ENCODE data around the gene SLC25A41.

Gene SLC25A41

GRCh38 chr19:6460099-6460884 is 26.7 kb upstream of the SLC25A41 start:
- DNase-seq (ENCODE audit: low spot score): peak; percentile 100

GRCh38 chr19:6459262-6460098 is 25.9 kb upstream of the SLC25A41 start, which contains the start of gene SLC25A23:
SLC25A23 (minus strand) TSS chr19:6459792; CDS start chr19:6459628, 164 bp downstream.
- peak; percentile 92 for DNase-seq (ENCODE audit: low spot score)

DNA sequence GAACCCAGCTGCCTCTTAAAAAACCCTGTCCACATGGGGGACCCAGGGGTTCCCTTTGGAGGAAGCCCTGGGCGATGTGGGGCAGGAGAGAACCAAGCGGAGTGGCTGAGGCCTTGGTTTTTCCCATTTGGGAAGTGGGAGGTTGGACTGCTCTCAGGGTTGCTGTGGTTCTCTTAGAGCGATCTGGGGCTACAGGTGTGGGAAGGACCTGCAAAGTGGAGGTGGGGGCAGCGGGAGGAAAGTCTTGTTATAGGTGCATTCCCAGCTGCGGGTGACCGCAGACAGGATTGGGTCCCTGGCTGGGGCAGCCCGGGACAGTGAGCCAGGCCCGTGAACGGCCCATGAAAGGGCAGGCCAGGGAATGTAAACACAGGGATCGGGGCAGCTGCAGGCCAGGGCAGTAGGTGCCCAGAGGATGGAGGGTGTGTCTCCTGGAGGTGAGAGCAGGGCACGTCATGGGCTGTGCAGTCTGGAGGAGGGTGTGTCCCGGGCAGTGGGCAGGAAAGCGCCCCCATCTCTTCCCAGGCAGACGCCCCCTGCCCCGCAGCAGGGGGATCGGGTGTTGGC is 25.2 kb upstream of the SLC25A41 start:
- peak; percentile 51 for DNase-seq (ENCODE audit: low spot score)

GRCh38 chr19:6457958-6458694 is 24.6 kb upstream of the SLC25A41 start:
- DNase-seq (ENCODE audit: low spot score): peak; percentile 15

DNA sequence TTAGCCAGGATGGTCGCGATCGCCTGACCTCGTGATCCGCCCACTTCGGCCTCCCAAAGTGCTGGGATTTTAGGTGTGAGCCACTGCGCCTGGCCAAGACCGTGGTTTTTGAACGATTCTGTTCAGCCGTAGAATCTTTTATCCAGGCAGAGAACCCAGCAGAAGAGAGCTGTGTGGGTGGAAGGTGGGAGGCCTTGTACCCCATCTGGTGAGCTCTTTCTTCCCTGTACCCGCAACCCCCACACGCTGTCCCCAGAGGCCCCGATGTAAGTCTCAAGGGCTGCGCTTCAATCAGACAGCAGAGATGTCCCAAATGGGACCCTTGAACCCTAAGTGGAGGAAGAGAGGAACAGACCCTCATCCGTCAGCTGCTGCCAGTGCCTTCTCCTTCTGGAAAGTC is 22.4 kb upstream of the SLC25A41 start:
- DNase-seq (ENCODE audit: low spot score): no peak

DNA sequence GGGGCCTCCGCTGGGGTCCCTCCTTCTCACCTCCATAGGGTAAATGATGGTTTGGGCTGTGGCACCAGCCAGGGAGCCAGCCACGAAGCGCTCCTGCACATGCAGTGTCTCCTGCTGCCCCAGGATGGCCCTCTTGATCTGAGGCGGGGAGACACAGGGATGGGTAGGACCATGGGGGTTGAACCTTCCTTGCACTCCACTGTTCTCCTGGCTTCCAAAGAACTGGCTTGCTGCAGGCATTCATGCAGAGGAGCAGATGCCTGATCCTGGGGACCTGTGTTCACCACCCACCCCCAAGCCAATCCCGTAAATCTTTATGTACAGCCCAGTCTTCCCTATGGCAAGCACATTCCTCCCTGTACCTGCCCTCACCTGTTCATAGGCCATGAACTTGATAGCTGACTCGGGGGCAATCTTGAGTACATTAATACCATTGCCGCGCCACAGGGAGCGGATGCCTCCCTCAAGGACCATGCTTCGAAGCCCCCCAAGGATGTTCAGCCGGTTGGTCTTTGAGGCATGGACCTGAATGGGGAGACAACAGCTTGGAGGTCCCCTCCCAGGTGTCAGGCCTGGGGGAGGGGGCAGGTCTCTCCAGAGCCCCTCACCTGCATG is 20.5 kb upstream of the SLC25A41 start:
- DNase-seq (ENCODE audit: low spot score): no peak

DNA sequence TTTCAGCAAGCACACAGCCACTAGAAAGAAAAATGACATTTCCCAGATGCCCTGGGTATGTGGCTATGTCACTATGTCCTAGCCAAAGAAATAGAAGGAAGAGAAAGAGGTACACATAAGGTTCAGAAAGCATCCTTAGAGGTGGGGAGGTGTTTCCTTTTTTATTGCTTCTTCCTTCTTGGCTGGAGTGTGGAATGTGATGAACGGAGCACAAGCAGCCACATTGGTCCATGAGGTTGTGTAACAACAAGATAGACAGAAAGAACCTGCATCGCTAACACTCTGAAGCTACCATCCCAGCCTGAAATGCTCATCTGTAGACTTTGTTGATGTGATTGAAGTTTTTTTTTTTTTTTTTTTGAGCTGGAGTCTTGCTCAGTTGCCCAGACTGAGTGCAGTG is 19.3 kb upstream of the SLC25A41 start:
- no peak for DNase-seq (ENCODE audit: low spot score)

DNA sequence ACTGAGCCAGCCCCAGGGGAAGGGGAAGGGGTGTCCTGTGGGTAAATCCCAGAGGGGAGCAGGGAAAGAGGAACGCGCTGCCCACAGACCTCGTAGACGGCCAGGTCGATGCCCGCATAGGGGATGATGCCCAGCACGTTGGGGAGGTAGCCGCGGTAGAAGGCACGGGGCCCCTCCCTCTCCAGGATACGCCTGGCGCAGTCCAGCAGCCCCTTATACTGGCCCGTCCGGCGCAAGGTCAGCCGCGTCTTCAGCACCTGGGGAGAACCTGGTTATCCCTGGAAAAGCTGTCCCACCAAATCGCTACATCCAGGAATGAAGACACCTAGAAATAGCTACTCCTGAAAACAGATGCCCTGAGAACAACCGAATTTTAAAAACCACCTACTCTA is 18.7 kb upstream of the SLC25A41 start:
- no peak for DNase-seq (ENCODE audit: low spot score)

DNA sequence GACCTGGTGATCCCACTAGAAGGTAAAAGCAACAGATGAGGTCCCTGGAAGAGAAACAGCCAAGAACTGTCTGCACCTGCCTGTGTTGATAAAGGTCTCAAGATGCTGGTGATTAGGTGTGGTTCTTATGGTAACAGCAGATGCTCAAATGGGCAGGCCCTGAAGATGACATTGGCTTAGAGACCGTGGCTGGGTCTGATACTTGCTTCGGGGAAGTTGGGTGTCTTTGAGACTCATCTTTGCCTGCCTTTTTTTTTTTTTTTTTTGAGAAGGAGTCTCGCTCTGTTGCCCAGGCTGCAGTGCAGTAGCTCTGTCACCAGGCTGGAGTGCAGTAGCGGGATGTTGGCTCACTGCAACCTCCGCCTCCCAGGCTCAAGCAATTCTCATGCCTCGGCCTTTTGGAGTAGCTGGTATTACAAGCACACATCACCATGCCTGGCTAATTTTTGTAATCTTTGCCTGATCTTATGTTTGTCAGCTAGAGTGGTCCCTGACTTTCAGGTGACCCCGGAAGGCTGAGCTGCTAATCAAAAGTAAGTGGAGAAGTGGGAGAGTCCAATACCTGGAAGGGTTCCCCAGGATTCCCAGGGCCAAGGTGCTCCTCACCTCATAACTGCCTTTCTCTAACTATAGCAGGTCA is 18.1 kb upstream of the SLC25A41 start:
- DNase-seq (ENCODE audit: low spot score): no peak

DNA sequence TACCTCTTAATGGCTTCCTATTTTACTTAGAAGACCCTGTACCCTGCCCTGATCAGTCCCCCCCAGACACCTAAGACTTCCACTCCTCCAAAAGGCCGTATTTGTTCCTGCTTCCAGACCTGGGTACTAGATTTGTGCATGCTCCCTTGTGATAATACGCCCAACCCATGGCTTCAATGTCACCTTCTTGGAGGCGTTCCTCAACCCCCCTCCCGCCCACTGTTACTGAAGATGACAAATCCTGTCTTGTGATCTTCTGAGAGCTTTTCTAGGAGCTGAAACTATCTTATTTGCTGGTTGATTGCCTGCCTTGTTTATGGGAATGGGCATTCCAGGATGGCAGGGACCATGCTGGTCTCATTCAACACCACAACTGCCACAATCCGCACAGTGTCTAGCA is 16.6 kb upstream of the SLC25A41 start:
- DNase-seq (ENCODE audit: low spot score): no peak

GRCh38 chr19:6448045-6448444 is 14.5 kb upstream of the SLC25A41 start:
- DNase-seq (ENCODE audit: low spot score): peak; percentile 55

GRCh38 chr19:6446452-6446851 is 12.9 kb upstream of the SLC25A41 start:
- no peak for DNase-seq (ENCODE audit: low spot score)

GRCh38 chr19:6443986-6444385 is 10.4 kb upstream of the SLC25A41 start:
- DNase-seq (ENCODE audit: low spot score): peak; percentile 31

DNA sequence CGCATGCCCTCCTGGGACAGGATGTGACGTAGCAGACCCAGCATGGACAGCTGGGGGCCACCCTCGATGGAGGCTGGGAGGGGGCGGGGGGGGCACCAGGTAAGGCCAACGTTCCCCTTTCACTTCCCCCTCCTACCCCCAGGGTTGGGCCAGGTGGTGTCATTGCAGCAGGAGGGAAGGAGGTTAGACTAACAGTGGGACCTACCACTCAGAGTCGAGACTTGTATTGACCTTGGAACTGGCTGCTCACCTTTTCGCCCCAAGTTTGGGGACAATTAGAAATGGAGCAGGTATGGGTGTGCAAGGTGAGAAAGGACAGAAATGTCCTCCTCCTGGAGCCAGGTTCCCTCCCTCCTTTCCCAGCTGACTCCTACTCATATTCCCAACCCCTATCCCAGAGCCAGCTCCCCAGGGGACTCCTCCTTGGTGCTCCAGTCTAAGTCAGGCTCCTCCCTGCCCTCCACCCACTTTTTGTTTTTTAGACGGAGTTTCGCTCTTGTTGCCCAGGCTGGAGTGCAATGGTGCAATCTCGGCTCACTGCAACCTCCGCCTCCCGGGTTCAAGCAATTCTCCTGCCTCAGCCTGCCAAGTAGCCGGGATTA is 8.6 kb upstream of the SLC25A41 start:
- DNase-seq (ENCODE audit: low spot score): no peak

DNA sequence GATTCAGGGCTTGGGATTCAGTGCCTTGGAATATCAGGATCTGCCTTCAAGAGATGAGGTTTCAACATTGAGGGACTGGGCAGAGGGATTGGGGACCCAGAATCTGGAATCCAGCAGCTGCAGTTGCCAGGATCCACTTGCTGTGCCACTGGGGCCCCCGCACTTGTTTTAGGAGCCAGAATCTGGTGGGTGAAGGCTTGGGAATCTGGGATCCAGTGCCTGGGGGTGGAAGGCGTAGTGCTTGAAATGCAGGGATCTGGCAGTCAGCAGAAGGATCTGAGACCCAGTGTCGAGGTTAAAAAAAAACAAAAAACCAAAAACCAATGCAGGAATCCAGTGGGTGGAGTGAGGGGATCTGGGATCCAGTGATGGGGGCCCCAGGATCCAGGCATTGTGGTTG is 7.3 kb upstream of the SLC25A41 start:
- DNase-seq (ENCODE audit: low spot score): no peak

DNA sequence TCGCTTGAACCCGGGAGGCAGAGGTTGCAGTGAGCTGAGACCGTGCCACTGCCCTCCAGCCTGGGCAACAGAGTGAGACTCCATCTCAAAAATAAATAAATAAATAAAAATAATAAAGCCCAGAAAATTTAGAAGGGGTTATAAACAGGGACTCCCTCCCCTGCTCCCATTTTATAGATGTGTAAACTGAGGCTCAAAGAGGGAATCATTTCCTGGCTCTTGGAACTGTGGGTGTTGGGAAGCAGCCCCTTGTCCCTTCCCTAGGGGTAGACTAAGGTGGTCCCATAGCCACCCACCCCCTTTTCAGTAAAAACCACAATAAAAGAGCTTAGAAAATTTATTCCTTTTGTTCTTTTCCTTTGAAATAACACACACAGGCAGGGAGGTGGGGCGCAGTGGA is 6.2 kb upstream of the SLC25A41 start:
- no peak for DNase-seq (ENCODE audit: low spot score)

- no peak for DNase-seq (ENCODE audit: low spot score)
Observed at GRCh38 chr19:6433165-6433564, 398 bp downstream of the SLC25A41 start.

- DNase-seq (ENCODE audit: low spot score): no peak
Observed at GRCh38 chr19:6431891-6432290, 1.7 kb downstream of the SLC25A41 start.

- DNase-seq (ENCODE audit: low spot score): no peak
Observed at GRCh38 chr19:6429419-6430221, 3.9 kb downstream of the SLC25A41 start.

All from D341Med (cell line).